Measurements from ENCODE around the gene TRIM33. TPM values are rescaled to one million over a fixed set of nuclear protein-coding genes. Genes with fewer than 3 reads are reported as not detected.
A peak's percentile ranks its signal among the peaks of the same experiment; 100 is the strongest.

TRIM33 gene
- total and polyA plus RNA-seq, 4 experiments from 2014 or later: 26.8 to 54.4 (median 42.1) TPM

DNA sequence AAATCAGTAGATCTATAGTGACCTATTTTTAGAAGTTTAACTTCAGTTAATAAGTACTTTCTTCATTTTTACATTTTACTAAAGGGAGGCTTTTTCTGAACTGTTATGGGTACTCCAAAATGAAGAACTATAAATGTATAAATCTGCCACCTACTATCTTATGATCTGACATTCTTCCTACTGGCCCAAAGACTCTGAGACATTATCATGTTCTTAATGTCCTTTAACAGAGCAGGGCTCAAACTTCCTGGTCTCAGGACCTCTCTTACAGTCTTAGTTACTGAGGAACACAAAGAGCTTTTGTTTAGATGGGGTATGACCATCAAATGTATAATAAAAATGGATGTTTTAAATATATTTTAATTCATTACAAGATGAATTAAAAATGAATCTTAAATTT, 8.9 kb downstream of the TRIM33 start:
- Histone ChIP-seq H3K27me3 (ENCODE audit: insufficient read depth, low read length) (no peaks in the 10 kb centered on the region), H3K4me3 (ENCODE audit: low read length in 2 of 2) (no peak overlapping the region), H3K9me3 (ENCODE audit: control insufficient read depth in 1 of 2, low read length in 2 of 2) (no peaks in the 10 kb centered on the region), H3K4me1 (ENCODE audit: insufficient read depth, low read length) (peaks cover 51% of the 10 kb centered on the region), H3K36me3 (ENCODE audit: insufficient read depth, low read length) (no peaks in the 10 kb centered on the region), H3K27ac (ENCODE audit: low read depth, low read length) (no peak overlapping the region)
- Mint-ChIP-seq H3K4me1 (peaks cover 40 to 74% (median 61%) of the 10 kb centered on the region in 4 donors), H3K4me3 (peak overlapping the region in 3 of 8 donors; percentile 12 to 29 (median 21)), H3K36me3 (peaks cover 13 to 32% of the 10 kb centered on the region in 2 donors), H3K9me3 (no peaks in the 10 kb centered on the region), H3K27me3 (no peaks in the 10 kb centered on the region), H3K27ac (peak overlapping the region in 1 of 7 donors; percentile 10)
- DNase-seq: no peak
- intact Hi-C loops (cut with micrococcal nuclease): no loop called here
- POLR2A ChIA-PET (ENCODE audit: partially characterized antibody): no interaction called here
- CTCF ChIA-PET (ENCODE audit: partially characterized antibody): no interaction called here

- peaks cover 4 to 17% of the 10 kb centered on the region in 2 donors for H3K36me3 Mint-ChIP-seq
- peaks cover 38% of the 10 kb centered on the region for H3K4me1 ChIP-seq (ENCODE audit: insufficient read depth, low read length)
- H3K27me3 ChIP-seq (ENCODE audit: insufficient read depth, low read length): no peaks in the 10 kb centered on the region
- POLR2A ChIA-PET (ENCODE audit: partially characterized antibody): no interaction called here
- H3K4me1 Mint-ChIP-seq: peaks cover 31 to 62% (median 52%) of the 10 kb centered on the region in 4 donors
- no peak overlapping the region for H3K27ac ChIP-seq (ENCODE audit: low read depth, low read length)
- H3K9me3 Mint-ChIP-seq: no peaks in the 10 kb centered on the region
- H3K4me3 ChIP-seq (ENCODE audit: low read length in 2 of 2): no peak overlapping the region
- intact Hi-C loops (cut with micrococcal nuclease): no loop called here
- H3K36me3 ChIP-seq (ENCODE audit: insufficient read depth, low read length): no peaks in the 10 kb centered on the region
- H3K27ac Mint-ChIP-seq: peak overlapping the region in 1 of 7 donors; percentile 70
- H3K9me3 ChIP-seq (ENCODE audit: control insufficient read depth in 1 of 2, low read length in 2 of 2): no peaks in the 10 kb centered on the region
- CTCF ChIA-PET (ENCODE audit: partially characterized antibody): no interaction called here
- no peaks in the 10 kb centered on the region for H3K27me3 Mint-ChIP-seq
- DNase-seq: no peak
- H3K4me3 Mint-ChIP-seq: peak overlapping the region in 3 of 8 donors; percentile 3 to 69 (median 4)
Observed at GRCh38 chr1:114499478-114499877, 11.5 kb downstream of the TRIM33 start.

- Mint-ChIP-seq H3K27ac (no peak overlapping the region), H3K4me3 (no peak overlapping the region), H3K36me3 (peaks cover 21 to 22% of the 10 kb centered on the region in 2 donors), H3K4me1 (peaks cover 26 to 59% (median 46%) of the 10 kb centered on the region in 4 donors), H3K27me3 (no peaks in the 10 kb centered on the region), H3K9me3 (peaks cover 0 to 10% (median 3%) of the 10 kb centered on the region in 8 donors)
- H3K27me3 ChIP-seq (ENCODE audit: insufficient read depth, low read length): no peaks in the 10 kb centered on the region
- no peaks in the 10 kb centered on the region for H3K9me3 ChIP-seq (ENCODE audit: control insufficient read depth in 1 of 2, low read length in 2 of 2)
- CTCF ChIA-PET (ENCODE audit: partially characterized antibody): no interaction called here
- peaks cover 19% of the 10 kb centered on the region for H3K4me1 ChIP-seq (ENCODE audit: insufficient read depth, low read length)
- DNase-seq: no peak
- POLR2A ChIA-PET (ENCODE audit: partially characterized antibody): interaction anchor here (0.5 to 1.9 kb wide), 2 partner anchors 14 to 70 kb away, joined by 3 to 6 read pairs; partner anchors contain the start of gene TRIM33
- no peak overlapping the region for H3K27ac ChIP-seq (ENCODE audit: low read depth, low read length)
- no peaks in the 10 kb centered on the region for H3K36me3 ChIP-seq (ENCODE audit: insufficient read depth, low read length)
- intact Hi-C loops (cut with micrococcal nuclease): no loop called here
- H3K4me3 ChIP-seq (ENCODE audit: low read length in 2 of 2): no peak overlapping the region
Observed at GRCh38 chr1:114496089-114496488, 14.9 kb downstream of the TRIM33 start.

- intact Hi-C loops (cut with micrococcal nuclease): no loop called here
- no peak for DNase-seq
- peak overlapping the region in 1 of 7 donors; percentile 39 for H3K27ac Mint-ChIP-seq
- peaks cover 29 to 64% (median 50%) of the 10 kb centered on the region in 4 donors for H3K4me1 Mint-ChIP-seq
- no peak overlapping the region for H3K4me3 Mint-ChIP-seq
- ChIA-PET POLR2A (ENCODE audit: partially characterized antibody) (interaction anchor here (1.9 kb wide), 1 partner anchor 15 kb away, joined by 6 read pairs; the partner anchor contains the start of gene TRIM33), CTCF (ENCODE audit: partially characterized antibody) (no interaction called here)
- peaks cover 20 to 27% of the 10 kb centered on the region in 2 donors for H3K36me3 Mint-ChIP-seq
- no peaks in the 10 kb centered on the region for H3K27me3 ChIP-seq (ENCODE audit: insufficient read depth, low read length)
- H3K4me1 ChIP-seq (ENCODE audit: insufficient read depth, low read length): peaks cover 23% of the 10 kb centered on the region
- no peak overlapping the region for H3K27ac ChIP-seq (ENCODE audit: low read depth, low read length)
- H3K4me3 ChIP-seq (ENCODE audit: low read length in 2 of 2): no peak overlapping the region
- H3K9me3 Mint-ChIP-seq: peaks cover 0 to 10% (median 3%) of the 10 kb centered on the region in 8 donors
- H3K9me3 ChIP-seq (ENCODE audit: control insufficient read depth in 1 of 2, low read length in 2 of 2): no peaks in the 10 kb centered on the region
- no peaks in the 10 kb centered on the region for H3K36me3 ChIP-seq (ENCODE audit: insufficient read depth, low read length)
- no peaks in the 10 kb centered on the region for H3K27me3 Mint-ChIP-seq
Observed at GRCh38 chr1:114495486-114495885, 15.5 kb downstream of the TRIM33 start.

- intact Hi-C loops (cut with micrococcal nuclease): no loop called here
Observed at GRCh38 chr1:114492978-114493377, 18.0 kb downstream of the TRIM33 start.

GRCh38 chr1:114490274-114490693, 20.7 kb downstream of the TRIM33 start:
- H3K27me3 Mint-ChIP-seq: no peaks in the 10 kb centered on the region

More at GRCh38 chr1:114492978-114493377, 18.0 kb downstream of the TRIM33 start:
- Mint-ChIP-seq H3K36me3 (peaks cover 18 to 27% of the 10 kb centered on the region in 2 donors), H3K27ac (no peak overlapping the region), H3K4me3 (peak overlapping the region in 2 of 8 donors; percentile 27 to 39), H3K4me1 (peaks cover 38 to 68% (median 55%) of the 10 kb centered on the region in 4 donors), H3K9me3 (peaks cover 0 to 10% (median 4%) of the 10 kb centered on the region in 8 donors), H3K27me3 (no peaks in the 10 kb centered on the region)
- no peaks in the 10 kb centered on the region for H3K36me3 ChIP-seq (ENCODE audit: insufficient read depth, low read length)
- H3K4me3 ChIP-seq (ENCODE audit: low read length in 2 of 2): no peak overlapping the region
- H3K27me3 ChIP-seq (ENCODE audit: insufficient read depth, low read length): no peaks in the 10 kb centered on the region
- no peak for DNase-seq
- H3K9me3 ChIP-seq (ENCODE audit: control insufficient read depth in 1 of 2, low read length in 2 of 2): no peaks in the 10 kb centered on the region
- POLR2A ChIA-PET (ENCODE audit: partially characterized antibody): no interaction called here
- peaks cover 35% of the 10 kb centered on the region for H3K4me1 ChIP-seq (ENCODE audit: insufficient read depth, low read length)
- CTCF ChIA-PET (ENCODE audit: partially characterized antibody): no interaction called here
- H3K27ac ChIP-seq (ENCODE audit: low read depth, low read length): no peak overlapping the region

DNA sequence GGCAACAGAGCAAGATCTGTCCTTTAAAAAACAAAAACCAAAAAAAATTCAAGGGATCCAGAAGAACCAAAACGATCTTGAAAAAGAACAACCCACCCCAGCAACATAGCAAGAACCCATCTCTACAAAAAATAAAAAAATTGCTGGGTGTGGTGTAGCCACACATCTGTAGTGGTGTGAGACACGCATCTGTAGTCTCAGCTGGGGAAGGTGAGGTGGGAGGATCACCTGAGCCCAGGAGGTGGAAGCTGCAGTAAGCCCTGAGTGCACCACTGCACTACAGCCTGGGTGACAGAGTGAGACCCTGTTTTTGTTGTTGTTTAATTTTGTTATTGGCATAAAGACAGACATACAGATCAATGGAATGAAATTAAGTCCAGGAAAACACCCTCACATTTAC, 22.3 kb downstream of the TRIM33 start:
- intact Hi-C loops (cut with micrococcal nuclease): loop anchor here (10.0 kb wide), 1 partner anchor 64 kb away; no protein-coding TSS in a partner anchor
- peak overlapping the region in 3 of 8 donors; percentile 1 to 51 (median 25) for H3K4me3 Mint-ChIP-seq
- ChIA-PET POLR2A (ENCODE audit: partially characterized antibody) (no interaction called here), CTCF (ENCODE audit: partially characterized antibody) (no interaction called here)
- Histone ChIP-seq H3K27ac (ENCODE audit: low read depth, low read length) (no peak overlapping the region), H3K9me3 (ENCODE audit: control insufficient read depth in 1 of 2, low read length in 2 of 2) (no peaks in the 10 kb centered on the region), H3K4me3 (ENCODE audit: low read length in 2 of 2) (no peak overlapping the region), H3K27me3 (ENCODE audit: insufficient read depth, low read length) (no peaks in the 10 kb centered on the region), H3K36me3 (ENCODE audit: insufficient read depth, low read length) (no peaks in the 10 kb centered on the region), H3K4me1 (ENCODE audit: insufficient read depth, low read length) (peaks cover 41% of the 10 kb centered on the region)
- H3K27me3 Mint-ChIP-seq: no peaks in the 10 kb centered on the region
- DNase-seq: no peak
- peaks cover 12 to 22% of the 10 kb centered on the region in 2 donors for H3K36me3 Mint-ChIP-seq
- H3K9me3 Mint-ChIP-seq: peaks cover 0 to 10% (median 4%) of the 10 kb centered on the region in 8 donors
- peak overlapping the region in 6 of 7 donors; percentile 7 to 75 (median 20) for H3K27ac Mint-ChIP-seq
- H3K4me1 Mint-ChIP-seq: peaks cover 44 to 74% (median 59%) of the 10 kb centered on the region in 4 donors

More at GRCh38 chr1:114490274-114490693, 20.7 kb downstream of the TRIM33 start:
- H3K4me3 Mint-ChIP-seq: peak overlapping the region in 5 of 8 donors; percentile 0 to 47 (median 41)
- H3K4me1 ChIP-seq (ENCODE audit: insufficient read depth, low read length): peaks cover 35% of the 10 kb centered on the region
- no peaks in the 10 kb centered on the region for H3K27me3 ChIP-seq (ENCODE audit: insufficient read depth, low read length)
- ChIA-PET POLR2A (ENCODE audit: partially characterized antibody) (no interaction called here), CTCF (ENCODE audit: partially characterized antibody) (no interaction called here)
- H3K27ac Mint-ChIP-seq: peak overlapping the region in 4 of 7 donors; percentile 0 to 78 (median 36)
- H3K4me3 ChIP-seq (ENCODE audit: low read length in 2 of 2): no peak overlapping the region
- no peak overlapping the region for H3K27ac ChIP-seq (ENCODE audit: low read depth, low read length)
- H3K36me3 ChIP-seq (ENCODE audit: insufficient read depth, low read length): no peaks in the 10 kb centered on the region
- H3K4me1 Mint-ChIP-seq: peaks cover 43 to 73% (median 58%) of the 10 kb centered on the region in 4 donors
- no peaks in the 10 kb centered on the region for H3K9me3 ChIP-seq (ENCODE audit: control insufficient read depth in 1 of 2, low read length in 2 of 2)
- intact Hi-C loops (cut with micrococcal nuclease): no loop called here
- peaks cover 16 to 27% of the 10 kb centered on the region in 2 donors for H3K36me3 Mint-ChIP-seq
- peaks cover 0 to 10% (median 4%) of the 10 kb centered on the region in 8 donors for H3K9me3 Mint-ChIP-seq
- DNase-seq: no peak

Measured in CD4-positive, alpha-beta memory T cell (primary cell).